Inferior parietal cortex (tissue), 1 donor: ENCODE measurements around the gene MAP7.
"Not testable (repeated sequence)": the region's sequence is repeated elsewhere in the genome, so short reads cannot be mapped to it uniquely, and the experiment has no call there.

Experiments used
- DNase-seq: peaks from one replicate; pipeline ENCODE4 v3.0.0-alpha.2; 2016; ENCODE audit errors: extremely low spot score

Gene MAP7

DNA sequence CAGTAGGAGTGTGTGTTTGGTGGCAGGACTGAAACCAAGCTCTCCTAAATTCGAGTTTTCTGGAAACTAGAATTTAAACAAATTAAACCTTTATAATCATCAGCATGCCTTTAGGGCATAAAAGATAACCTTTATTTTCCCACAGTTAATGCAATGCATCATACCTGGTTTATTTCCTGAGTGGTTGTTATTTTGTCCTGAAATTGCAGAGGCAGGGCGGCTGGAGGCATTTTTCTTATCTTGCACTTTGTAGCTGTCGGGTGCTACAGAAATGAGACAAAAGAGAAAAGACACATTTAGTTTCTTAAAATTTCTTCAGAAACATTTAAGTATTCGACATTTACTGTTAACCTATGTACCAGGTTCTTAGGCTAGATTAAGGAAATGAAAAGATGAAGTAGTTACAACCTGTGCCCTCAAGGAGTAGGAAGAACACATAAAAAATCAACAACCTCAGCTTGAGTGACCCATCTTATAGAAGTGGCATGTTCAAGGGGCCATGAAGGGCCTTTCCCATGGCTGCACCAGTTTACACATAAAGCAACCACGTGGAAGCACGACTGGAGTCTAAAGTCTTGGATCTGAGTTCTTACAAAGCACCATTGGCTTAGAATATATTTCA, 128.6 kb downstream of the MAP7 start:
- no peak for DNase-seq

- no peak for DNase-seq
These were observed 129.4 kb downstream of the MAP7 start for GRCh38 chr6:136420853-136421252.

DNA sequence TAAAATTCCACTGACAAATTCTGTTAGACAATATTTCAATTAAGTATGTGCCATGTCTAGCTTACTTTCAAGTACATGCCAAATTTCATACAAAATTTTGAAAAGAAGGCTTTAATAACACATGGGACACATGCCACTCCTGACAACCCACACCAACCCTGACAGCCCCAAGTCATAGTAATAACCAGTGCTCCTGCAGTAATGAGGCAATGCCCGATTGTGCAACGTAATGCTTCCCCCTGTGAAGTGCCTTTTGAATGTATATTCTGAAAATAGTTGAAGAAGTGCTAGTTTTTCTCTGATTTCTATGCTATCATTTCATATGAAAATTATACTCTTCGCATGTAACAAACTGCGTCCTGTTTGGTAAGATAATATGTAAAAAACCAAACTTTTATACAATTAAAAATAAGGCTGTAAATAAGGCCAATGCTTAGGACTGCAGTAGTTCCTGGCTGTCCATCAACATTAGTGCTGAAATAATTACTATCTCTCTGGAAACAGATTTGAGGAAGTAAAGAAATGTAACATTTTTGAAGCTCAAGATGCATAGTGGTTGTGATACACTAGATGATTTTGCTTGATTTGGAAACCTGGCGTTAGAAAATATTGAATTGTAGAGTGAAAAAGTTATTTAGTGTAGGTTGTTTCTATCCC, 134.7 kb downstream of the MAP7 start:
- no peak for DNase-seq

- no peak for DNase-seq
These were observed 137.8 kb downstream of the MAP7 start for GRCh38 chr6:136412410-136412809.

- no peak for DNase-seq
These were observed 138.5 kb downstream of the MAP7 start for GRCh38 chr6:136411453-136412354.

- DNase-seq: no peak
These were observed 139.2 kb downstream of the MAP7 start for GRCh38 chr6:136411025-136411325.

GRCh38 chr6:136410201-136411024, 139.8 kb downstream of the MAP7 start:
- DNase-seq: no peak

DNA sequence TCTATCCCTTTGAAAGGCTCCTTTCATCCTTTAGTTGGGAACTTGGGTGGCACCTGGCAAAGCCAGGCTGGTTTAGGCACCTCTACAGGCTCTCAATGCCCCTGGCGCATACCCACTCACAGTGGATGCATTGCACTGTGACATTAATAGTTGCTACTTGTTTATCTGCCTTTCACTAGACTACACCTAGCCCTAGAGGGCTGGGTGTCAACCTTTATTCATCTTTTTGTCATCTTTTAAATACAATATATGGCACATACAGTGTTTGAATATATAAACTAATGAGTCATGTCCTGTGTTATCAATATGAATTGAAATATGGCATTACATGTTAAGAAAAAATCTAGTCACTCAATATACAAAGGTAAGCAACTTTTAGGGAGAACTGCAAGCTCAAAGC, 140.6 kb downstream of the MAP7 start:
- DNase-seq: no peak

DNA sequence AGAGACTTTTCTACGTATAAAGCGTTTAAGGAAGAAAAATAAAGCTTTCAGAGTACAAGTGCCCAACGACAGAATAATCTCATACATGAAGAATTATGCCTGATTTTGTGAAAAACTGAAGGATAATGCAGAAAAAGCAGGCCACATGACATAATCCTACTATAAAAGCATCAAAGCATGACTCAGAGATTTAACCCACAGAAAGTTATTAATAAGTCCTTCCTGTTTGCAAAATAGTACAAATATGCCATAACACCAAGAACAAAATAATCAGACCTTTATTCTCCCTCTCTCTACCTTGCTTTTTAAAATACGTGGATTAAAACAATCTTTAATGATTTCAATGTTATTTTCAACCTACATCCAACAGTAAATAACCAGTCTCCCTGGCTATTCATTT, 142.0 kb downstream of the MAP7 start:
- DNase-seq: no peak

DNA sequence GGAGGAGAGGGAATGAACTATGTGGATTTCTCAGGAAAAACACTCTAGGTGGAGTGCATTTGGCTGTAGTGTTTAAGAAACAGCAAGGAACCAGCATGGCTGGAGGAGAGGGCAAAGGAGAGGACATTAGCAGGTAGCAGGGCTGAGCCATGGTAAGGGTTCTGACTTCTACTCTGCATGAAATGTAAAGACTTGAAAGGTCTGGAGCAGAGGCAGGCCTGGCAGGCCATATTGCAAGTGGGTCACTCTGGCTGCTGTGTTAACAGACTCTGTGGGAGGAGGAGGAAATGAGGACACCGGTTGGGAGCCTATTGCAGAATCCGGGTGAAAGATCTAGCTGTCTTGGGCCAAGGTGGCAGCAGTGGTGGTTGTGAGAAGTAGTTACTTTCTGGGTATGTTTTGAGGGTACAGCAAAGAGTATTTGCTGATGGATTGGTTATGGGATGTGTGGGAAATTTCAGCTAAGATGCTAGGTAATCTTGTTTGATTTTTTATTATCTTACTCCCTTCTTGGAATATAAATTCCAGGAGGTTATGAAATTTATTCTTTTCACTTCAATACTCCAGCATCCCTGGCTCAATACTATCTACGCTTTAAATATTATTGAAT, 144.7 kb downstream of the MAP7 start:
- DNase-seq: no peak

DNA sequence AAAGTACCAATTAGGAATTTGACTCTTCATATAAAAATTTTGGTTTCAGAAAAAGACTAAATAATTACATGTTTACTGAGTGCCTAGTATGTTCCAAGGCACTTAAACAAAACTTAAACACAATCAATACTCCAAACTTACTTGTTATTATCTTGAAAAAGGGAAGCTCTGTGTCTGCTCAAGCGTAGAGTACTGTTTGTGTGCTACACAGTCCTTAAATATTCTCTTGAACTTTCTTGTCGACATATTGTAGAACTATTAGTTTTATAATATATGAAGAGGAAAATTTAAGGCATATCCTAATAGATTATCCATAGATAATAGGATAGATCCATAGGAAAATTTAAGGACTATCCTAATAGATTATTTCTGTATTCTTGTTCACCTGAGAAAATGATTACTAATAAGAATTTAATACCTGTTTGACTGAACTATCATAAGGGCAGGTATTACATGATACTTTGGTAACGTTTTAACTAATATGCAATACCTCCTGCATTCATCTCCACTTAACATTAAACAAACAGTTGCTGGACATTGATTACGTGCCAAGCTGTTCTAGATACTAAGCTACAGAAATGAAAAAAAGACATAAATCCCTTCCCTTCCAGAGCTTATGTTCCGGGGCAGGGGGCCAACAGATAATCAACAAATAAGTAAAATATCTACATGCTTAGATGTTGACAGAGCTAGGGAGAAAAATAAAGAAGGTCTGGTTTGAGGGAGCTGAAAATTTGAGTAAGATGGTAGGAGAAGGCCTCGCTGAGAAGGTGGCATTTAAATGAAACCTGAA, 145.4 kb downstream of the MAP7 start:
- DNase-seq: no peak

- DNase-seq: no peak
These were observed 146.2 kb downstream of the MAP7 start for GRCh38 chr6:136404007-136404406.

DNA sequence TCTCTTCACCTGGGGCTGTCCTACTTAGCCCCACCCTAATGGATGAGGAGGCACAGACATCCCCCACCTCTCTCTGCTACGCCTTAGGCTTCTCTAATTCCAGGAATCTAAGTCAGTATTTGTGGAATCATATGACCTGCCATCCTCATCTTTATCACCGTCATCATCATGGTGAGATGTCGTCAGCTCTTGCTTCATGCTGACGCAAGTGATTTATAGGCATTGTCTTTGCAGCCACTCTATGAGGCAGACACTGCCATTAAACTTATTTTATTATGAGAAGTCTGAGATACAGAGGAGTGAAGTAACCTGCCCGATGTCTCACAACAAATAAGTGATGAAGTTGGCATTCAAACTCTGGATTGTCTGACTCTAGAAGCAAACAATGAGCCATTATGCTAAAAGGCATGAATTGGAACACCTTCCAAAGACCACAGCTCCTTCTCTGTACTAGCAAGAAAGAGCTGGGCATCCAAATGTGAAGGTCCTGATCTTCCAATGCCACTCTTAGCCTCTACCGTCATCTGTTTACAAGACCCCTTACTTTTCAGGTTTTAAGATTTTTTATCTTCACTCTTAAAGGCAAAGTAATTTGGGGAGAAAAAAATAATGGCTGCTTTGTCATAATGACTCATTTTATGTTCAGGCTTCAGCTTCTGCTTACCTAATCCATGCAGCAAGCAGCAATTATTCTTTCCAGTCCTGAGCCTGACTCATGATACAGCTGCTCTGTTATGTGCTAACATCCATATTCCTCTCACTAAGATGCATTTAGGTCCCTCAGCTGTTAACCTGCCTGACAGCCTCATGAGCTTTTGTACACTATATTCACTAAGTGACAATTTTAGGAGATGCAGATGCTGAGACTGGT, 146.9 kb downstream of the MAP7 start:
- peak; percentile 75 for DNase-seq

DNA sequence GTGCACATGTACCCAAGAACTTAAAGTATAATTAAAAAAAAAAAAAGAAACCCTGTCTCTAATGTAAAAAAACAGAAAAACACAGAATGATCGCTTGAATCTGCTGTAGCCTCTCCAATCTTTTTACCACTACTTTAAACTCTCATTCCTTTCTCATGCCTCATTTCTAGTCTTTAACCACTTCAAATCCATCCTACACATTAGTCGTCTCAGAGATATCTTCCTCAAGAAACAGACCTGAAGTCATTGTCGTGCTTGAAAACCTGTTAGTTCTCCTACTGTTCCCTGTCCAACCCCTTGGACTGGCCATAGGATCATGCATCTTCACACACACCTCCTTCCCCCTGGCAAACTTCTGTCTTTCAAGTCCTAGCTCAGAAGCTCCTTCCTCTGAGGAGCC, 148.5 kb downstream of the MAP7 start:
- DNase-seq: no peak

DNA sequence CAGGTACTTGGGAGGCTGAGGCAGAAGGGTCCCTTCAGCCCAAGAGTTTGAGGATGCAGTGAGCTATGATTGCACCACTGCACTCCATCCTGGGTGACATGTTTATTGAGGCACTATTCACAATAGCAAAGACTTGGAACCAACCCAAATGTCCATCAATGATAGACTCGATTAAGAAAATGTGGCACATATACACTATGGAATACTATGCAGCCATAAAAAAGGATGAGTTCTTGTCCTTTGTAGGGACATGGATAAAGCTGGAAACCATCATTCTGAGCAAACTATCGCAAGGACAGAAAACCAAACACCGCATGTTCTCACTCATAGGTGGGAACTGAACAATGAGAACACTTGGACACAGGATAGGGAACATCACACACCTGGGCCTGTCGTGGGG, 149.0 kb downstream of the MAP7 start:
- DNase-seq: not testable (repeated sequence)

DNA sequence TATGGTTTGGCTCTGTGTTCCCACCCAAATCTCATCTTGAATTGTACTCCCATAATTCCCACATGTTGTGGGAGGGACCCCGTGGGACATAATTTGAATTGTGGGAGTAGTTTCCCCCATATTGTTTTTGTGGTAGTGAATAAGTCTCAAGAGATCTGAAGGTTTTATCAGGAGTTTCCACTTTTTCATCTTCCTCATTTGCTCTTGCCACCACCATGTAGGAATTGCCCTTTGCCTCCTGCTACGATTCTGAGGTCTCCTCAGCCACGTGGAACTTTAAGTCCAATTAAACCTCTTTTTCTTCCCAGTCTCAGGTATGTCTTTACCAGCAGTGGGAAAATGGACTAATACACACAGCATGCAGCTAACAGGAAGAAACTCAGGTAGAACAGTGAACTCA, 151.8 kb downstream of the MAP7 start:
- DNase-seq: no peak

DNA sequence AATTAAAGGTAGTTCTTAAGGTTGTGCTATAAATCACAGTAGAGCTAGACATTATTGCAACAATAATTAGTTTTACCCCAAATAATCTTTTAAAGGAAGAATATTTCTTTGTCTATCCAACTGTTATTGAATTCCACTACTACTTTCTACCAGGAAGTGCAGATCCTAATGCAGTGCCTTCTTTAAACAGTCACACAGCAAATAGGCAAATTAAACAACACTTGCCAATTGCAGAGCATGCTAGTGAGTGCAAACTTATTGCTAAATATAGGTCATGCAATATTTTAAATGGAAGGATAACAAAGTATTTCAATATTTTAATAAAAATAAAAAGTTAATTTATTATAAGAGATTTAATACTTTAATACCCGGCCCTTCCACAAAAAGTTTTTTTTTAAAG, 153.3 kb downstream of the MAP7 start:
- DNase-seq: no peak

DNA sequence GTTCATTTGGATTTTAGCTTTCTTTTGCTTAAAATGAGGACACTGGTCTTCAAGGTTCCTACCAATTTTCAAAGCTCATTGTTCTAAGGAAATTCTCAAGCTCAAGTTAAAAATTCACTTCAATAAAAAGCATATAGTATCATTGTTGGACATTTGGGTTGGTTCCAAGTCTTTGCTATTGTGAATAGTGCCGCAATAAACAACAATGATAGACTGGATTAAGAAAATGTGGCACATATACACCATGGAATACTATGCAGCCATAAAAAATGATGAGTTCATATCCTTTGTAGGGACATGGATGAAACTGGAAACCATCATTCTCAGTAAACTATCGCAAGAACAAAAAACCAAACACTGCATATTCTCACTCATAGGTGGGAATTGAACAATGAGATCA, 159.3 kb downstream of the MAP7 start:
- not testable (repeated sequence) for DNase-seq

GRCh38 chr6:136387316-136387715, 162.9 kb downstream of the MAP7 start:
- no peak for DNase-seq
